Activated CD8-positive, alpha-beta T cell treated with anti-CD3 and anti-CD28 coated beads for 36 hours (primary cell): ENCODE measurements around the gene PPP1R13B. TPM values are rescaled to one million over a fixed set of nuclear protein-coding genes. Genes with fewer than 3 reads are reported as not detected.

Experiments
- ATAC-seq: fragments of 200-7000 bp; cut with Tn5 transposase; one replicate; pipeline ENCODE4 v1.10.0; 2021; ENCODE audit warnings: mild to moderate bottlenecking, moderate library complexity
- CTCF ChIA-PET: fragments of 350-600 bp; sonication (Branson Sonifier 250); formaldehyde crosslinking; loops from one replicate; lab custom pipeline; 2021; ENCODE audit warnings: antibody characterized with exemption; lab: Charles Lee
- POLR2A ChIA-PET: fragments of 350-600 bp; sonication (Branson Sonifier 250); formaldehyde crosslinking; loops from one replicate; lab custom pipeline; 2021; ENCODE audit warnings: antibody characterized with exemption; lab: Charles Lee
- DNase-seq: peaks from one replicate; pipeline ENCODE4 v3.0.0-alpha.2; 2020
- H3K27ac Mint-ChIP-seq: one replicate; pipeline ENCODE4 v1.8.0; 2021; ENCODE audit warnings: mild to moderate bottlenecking, mixed read lengths
- H3K27me3 Mint-ChIP-seq: one replicate; pipeline ENCODE4 v1.8.0; 2021; ENCODE audit warnings: mixed read lengths
- H3K36me3 Mint-ChIP-seq: one replicate; pipeline ENCODE4 v1.8.0; 2021; ENCODE audit warnings: low read depth, mixed read lengths
- H3K4me1 Mint-ChIP-seq: one replicate; pipeline ENCODE4 v1.8.0; 2021; ENCODE audit warnings: low read depth, mixed read lengths
- H3K4me3 Mint-ChIP-seq: one replicate; pipeline ENCODE4 v1.8.0; 2021; ENCODE audit warnings: mild to moderate bottlenecking, moderate library complexity, mixed read lengths
- H3K9me3 Mint-ChIP-seq: one replicate; pipeline ENCODE4 v1.8.0; 2021; ENCODE audit warnings: mixed read lengths
- intact Hi-C: fragments of 100-400 bp; cut with micrococcal nuclease; formaldehyde crosslinking; loops from one replicate; pipeline ENCODE4 v1.10.0; 2022
- total RNA-seq, 2 experiments: library from RNA; stranded (reverse); gene quantifications; one replicate each; pipeline ENCODE4 v1.2.3, GENCODE V29; 2021
- TF ChIP-seq, protein P1 (sequence below): fragments of 200-600 bp; IDR thresholded peaks from one replicate; pipeline ENCODE4 v1.8.0; 2022; ENCODE audit warnings: antibody characterized with exemption, mild to moderate bottlenecking

The PPP1R13B gene
- total RNA-seq, 2 experiments from 2014 or later: 11.9 to 14.5 TPM

DNA sequence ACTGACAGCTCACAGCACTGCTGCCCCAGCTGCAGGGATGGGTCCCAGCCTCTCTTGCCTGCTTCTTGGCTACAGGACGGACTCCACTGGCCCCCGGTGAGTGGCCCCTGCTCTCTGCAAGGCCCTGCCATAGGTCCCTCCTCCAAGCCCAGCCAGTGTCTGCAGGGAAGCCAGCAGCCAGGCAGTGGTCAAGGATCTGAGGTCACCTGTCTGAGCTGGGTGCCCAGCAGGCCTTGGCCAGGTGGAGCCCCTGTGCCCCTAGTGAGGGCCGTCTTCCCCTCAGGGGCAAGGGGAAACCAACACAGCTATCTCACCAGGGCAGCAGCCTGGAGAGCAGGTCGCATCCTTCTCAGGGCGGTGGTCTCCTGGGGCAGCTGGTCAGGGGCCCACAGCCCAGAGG lies 145.3 kb downstream of the PPP1R13B start:
- Mint-ChIP-seq H3K4me1 (peaks cover 3% of the 10 kb centered on the region), H3K9me3 (no peaks in the 10 kb centered on the region), H3K27me3 (no peaks in the 10 kb centered on the region), H3K4me3 (no peak overlapping the region), H3K36me3 (peaks cover 18% of the 10 kb centered on the region), H3K27ac (no peak overlapping the region)
- TF ChIP-seq, protein P1, sequence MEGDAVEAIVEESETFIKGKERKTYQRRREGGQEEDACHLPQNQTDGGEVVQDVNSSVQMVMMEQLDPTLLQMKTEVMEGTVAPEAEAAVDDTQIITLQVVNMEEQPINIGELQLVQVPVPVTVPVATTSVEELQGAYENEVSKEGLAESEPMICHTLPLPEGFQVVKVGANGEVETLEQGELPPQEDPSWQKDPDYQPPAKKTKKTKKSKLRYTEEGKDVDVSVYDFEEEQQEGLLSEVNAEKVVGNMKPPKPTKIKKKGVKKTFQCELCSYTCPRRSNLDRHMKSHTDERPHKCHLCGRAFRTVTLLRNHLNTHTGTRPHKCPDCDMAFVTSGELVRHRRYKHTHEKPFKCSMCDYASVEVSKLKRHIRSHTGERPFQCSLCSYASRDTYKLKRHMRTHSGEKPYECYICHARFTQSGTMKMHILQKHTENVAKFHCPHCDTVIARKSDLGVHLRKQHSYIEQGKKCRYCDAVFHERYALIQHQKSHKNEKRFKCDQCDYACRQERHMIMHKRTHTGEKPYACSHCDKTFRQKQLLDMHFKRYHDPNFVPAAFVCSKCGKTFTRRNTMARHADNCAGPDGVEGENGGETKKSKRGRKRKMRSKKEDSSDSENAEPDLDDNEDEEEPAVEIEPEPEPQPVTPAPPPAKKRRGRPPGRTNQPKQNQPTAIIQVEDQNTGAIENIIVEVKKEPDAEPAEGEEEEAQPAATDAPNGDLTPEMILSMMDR: no peak
- intact Hi-C loops: no loop called here
- DNase-seq: no peak
- no peak for ATAC-seq
- POLR2A ChIA-PET: interaction anchor here (0.6 to 6.2 kb wide), 3 partner anchors 12 to 141 kb away, joined by 3 to 41 read pairs (median 3); partner anchors contain the start of genes XRCC3 and ZFYVE21
- CTCF ChIA-PET: no interaction called here

DNA sequence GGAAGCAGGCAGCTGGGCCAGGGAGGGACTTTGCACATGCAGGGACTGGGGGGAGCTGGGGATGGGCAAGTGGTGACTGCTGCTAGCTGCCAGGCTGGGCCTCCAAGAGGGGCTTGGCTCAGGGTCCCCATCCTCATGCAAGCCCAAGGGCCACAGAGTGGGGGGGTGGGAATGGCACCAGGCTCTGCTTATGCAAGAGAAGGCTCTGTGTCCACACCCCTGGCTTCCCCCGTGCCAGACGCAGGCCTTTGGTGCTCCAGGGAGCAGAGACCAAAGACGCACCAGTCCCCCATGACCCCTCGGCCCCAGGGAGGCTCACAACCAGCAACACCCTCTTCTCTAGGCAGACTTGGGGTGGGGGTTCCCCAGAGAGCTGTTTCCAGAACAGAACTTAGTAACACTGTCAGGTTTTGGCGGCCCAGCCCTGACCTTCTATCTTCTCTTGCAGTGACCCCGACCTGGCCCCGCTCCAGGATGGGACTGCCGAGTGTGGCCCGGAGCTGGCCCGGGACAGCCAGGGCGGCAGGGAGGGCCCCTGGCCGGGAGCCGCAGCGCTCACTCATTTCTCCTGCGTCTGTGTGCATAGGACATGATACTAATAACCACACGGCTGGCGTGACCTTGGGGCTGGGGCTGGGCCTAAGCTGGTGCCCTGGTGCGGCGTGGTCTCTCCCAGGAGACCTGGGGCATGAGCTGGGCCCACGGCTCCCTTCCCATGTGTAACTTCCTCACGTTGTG lies 146.5 kb downstream of the PPP1R13B start:
- DNase-seq (no peak), ATAC-seq (no peak)
- TF ChIP-seq, protein P1: no peak
- no peaks in the 10 kb centered on the region for H3K9me3 Mint-ChIP-seq
- CTCF ChIA-PET: no interaction called here
- no peak overlapping the region for H3K27ac Mint-ChIP-seq
- intact Hi-C loops: no loop called here
- peaks cover 6% of the 10 kb centered on the region for H3K4me1 Mint-ChIP-seq
- H3K4me3 Mint-ChIP-seq: no peak overlapping the region
- peaks cover 20% of the 10 kb centered on the region for H3K36me3 Mint-ChIP-seq
- no peaks in the 10 kb centered on the region for H3K27me3 Mint-ChIP-seq
- POLR2A ChIA-PET: interaction anchor here (1.3 to 6.2 kb wide), 3 partner anchors 10 to 14 kb away, joined by 3 to 41 read pairs (median 6); partner anchors contain the start of genes XRCC3 and ZFYVE21

DNA sequence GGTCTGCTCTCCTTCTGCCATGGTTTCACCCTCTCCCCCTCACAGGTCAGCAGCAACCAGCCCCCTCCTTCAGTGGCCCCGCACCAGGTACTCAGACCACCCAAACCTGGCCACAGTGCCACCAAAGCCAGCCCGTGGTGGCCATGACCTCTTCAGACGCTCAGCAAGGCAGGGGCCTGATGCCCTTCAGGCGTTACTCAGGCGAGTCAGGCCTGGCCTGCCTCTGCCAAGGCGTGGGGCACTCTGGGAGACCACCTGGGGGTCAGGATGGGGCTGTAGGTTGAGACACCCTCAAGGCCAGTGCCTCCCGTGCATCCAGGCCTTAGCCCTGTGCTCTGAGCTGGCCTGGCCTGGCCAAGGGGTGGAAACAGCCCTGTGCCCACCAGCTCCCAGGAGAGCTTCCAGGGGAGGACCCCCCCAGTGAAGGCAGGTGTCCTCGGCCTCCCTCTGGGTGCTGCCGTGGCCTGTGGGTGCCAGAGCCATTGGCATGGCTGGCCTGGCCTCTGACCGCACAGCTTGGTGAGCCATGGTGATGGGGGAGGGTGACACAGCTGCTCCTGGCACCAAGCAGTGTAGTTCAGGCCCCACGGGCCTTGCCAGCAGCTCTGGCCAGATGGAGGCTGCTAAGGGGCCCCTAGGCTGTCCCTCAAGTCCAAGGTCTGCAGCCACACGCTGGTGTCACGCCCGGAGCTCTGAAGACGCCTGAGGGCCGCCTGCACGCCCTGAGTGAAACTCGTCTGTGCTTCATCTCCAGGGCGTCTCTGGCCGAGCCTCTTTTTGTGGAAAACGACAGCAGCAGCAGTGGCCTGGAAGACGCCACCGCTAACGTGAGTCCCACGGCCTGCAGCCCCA lies 147.2 kb downstream of the PPP1R13B start:
- peaks cover 19% of the 10 kb centered on the region for H3K36me3 Mint-ChIP-seq
- intact Hi-C loops: no loop called here
- no peak overlapping the region for H3K4me3 Mint-ChIP-seq
- CTCF ChIA-PET: no interaction called here
- no peaks in the 10 kb centered on the region for H3K27me3 Mint-ChIP-seq
- TF ChIP-seq, protein P1: no peak
- no peaks in the 10 kb centered on the region for H3K9me3 Mint-ChIP-seq
- POLR2A ChIA-PET: interaction anchor here (0.9 to 6.2 kb wide), 5 partner anchors 9 to 22 kb away, joined by 3 to 41 read pairs (median 3); partner anchors contain the start of genes XRCC3 and ZFYVE21
- DNase-seq (no peak), ATAC-seq (no peak)
- H3K4me1 Mint-ChIP-seq: peaks cover 6% of the 10 kb centered on the region
- H3K27ac Mint-ChIP-seq: no peak overlapping the region

DNA sequence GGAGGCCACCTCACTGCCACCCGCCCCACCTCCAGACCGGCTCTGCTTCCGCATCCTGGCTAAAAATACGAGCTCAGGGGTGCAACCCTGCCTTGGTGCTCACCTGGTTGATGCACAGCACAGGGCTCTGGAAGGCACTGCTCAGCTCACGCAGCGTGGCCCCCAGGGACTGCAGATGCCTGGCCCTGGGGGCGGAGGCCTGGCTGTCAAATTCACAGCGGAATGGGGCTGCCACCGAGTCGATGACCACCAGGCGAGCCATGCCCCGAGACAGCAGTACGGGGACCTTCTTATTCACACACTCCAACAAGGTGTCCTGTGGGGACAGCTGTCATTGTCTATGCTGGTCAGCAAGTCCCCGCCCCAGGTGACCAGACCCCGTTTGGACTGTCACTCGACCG lies 148.1 kb downstream of the PPP1R13B start:
- ChIA-PET POLR2A (interaction anchor here (0.6 to 6.2 kb wide), 4 partner anchors 9 to 136 kb away, joined by 3 to 41 read pairs (median 4); partner anchors contain the start of genes XRCC3 and ZFYVE21), CTCF (no interaction called here)
- TF ChIP-seq, protein P1: no peak
- no peak overlapping the region for H3K4me3 Mint-ChIP-seq
- intact Hi-C loops: no loop called here
- H3K9me3 Mint-ChIP-seq: no peaks in the 10 kb centered on the region
- no peak for ATAC-seq
- peaks cover 6% of the 10 kb centered on the region for H3K4me1 Mint-ChIP-seq
- H3K27me3 Mint-ChIP-seq: no peaks in the 10 kb centered on the region
- no peak overlapping the region for H3K27ac Mint-ChIP-seq
- peaks cover 16% of the 10 kb centered on the region for H3K36me3 Mint-ChIP-seq
- DNase-seq: no peak
